Measurements from ENCODE around the gene SPCS3.

The SPCS3 gene

DNA sequence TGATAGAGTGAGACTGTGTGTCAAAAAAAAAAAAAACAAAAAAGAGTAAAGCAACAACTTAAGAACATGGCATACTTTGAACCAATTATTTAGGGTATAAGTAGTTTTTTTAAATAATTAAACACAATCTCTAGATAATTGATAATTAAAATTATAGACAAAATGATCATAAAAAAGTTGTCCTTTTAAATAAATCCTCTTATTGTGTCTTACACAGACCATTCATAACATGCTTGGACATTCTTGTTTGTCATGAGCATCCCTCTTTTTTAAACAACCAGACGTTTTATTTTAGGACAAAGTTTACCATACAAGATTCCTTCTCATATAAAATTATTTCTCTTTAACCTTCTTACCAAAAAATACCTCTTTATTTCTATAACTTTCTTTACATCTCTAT, 35.1 kb downstream of the SPCS3 start:
- DNase-seq, result no peak

DNA sequence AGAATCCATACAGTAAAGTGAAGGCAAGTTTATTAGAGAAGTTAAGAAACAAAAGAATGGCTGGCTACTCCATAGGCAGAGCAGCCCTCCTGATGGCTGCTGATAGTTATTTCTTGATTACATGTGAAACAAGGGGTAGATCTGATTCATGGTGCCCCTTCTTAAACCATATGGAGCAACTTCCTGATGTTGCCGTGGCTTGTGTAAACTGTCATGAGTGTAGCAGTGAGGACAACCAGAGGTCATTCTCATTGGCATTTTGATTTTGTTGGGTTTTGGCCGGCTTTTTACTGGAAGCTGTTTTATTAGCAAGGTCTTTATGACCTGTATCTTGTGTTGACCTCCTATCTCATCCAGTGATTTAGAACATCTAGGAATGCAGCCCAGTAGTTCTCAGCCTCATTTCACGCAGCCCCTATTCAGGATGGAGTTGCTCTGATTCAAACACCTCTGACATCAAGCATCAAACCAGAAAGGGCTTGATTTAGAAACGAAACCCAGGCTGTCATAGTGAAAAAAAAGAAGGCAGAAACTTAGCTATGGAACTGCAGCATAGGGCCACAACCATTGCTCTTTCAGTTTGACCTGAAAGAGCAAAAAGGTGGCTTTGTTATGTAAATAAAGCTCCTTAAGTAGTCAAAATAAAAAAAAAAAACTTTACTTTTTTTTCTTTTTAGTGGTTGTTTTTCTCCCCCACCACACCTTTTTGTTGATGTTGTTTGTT, 37.8 kb downstream of the SPCS3 start:
- DNase-seq, result no peak

DNA sequence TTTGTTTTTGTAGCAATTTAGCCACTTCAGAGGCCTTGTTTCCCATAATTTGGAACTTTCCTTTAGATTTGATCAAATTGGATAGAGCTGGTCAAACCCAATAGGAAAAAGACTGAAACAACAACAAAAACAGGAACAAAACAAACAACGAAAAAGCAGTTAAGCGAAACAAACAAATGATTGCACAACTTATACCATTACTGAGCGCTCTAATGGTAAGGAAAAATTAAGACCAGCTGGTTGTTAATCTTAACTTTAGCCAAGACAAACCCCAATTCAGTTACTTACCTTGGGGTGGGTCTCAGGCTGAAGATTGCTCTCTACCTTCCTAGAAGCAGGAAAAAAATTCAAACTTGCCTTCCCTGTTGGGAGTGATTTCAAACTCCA, 38.3 kb downstream of the SPCS3 start:
- DNase-seq, result no peak

DNA sequence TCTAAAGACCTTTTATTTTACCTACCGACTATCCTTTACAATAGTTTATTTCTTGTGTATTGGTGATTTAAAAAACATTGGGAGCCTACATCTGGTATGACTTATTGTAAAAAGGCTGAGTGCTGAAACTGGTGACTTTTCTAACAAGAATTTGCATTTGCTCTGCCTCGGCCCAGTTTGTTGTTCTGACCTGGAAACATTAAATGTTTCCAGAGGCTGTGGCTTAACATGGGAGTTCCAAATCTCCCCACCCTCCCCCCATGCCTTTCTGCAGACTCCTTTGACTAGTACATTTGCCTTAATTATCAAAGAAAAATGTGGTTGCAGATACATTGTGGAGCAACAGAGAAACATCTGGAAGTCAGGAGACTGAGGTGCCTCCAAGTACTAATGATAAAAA, 39.8 kb downstream of the SPCS3 start:
- no peak for DNase-seq

DNA sequence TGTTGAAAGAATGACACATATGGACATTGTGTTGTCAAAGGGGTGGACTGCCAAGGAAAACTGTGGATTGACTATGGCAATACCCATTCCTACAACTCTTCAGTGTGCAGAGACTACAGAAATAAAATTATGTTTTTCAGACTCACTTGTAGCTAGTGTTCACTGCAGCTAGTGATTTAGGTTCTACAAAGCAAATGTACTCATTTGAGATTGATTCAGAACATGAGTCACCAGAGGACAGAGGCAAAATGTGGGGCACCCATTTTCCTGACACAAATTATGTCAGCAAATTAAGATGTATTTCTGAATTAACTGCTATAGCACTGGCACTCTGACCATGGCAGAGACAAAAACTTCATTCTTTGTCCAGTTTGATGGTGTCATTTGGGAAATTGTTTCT, 40.7 kb downstream of the SPCS3 start:
- no peak for DNase-seq

DNA sequence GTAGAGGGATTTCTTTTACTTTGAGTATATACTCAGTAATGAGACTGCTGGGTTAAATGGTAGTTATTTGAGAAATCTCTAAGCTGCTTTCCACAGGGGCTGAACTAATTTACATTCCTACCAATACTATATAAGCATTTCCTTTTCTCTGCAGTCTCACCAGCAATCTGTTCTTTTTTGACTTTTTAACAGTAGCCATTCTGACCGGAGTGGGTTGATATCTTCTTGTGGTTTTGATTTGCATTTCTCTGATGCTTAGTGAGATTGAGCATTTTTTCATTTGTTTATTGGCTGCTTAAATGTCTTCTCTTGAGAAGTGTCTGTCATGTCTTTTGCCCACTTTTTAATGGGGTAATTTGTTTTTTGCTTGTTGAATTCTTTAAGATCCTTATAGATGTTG, 43.3 kb downstream of the SPCS3 start:
- DNase-seq, result no peak

DNA sequence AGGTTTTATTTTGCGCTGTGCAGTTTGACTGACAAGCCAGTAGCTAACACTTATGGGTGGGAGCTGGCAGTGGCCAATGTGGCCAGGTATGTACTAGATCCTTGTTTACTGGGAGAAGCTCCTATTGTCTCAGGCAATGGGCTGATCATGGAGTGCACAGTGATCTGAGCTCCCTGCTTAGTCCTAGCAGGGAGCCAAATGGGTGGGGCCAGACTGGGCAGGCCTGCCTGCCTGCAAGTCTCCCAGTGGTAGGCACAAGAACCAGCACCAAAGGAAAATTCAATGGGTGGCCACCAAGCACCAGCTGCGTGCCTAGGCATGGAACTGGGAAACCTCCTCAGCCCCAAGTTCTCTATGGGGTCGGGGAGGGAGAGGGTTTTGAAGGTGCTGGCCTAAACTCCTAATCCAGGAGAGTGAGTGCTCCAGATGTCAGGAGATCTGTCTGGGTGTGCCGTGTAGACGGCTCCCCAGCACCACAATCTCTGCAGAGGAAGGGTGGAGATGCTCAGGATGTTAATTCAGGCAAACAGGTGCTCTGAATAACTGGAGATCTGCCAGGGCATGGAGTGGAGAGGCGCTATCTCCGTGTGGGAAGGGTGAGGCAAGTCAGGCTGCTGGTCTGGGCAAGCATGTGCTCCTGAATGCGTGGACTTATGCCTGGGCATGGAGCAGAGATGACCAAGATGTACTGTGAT, 48.2 kb downstream of the SPCS3 start:
- no peak for DNase-seq

DNA sequence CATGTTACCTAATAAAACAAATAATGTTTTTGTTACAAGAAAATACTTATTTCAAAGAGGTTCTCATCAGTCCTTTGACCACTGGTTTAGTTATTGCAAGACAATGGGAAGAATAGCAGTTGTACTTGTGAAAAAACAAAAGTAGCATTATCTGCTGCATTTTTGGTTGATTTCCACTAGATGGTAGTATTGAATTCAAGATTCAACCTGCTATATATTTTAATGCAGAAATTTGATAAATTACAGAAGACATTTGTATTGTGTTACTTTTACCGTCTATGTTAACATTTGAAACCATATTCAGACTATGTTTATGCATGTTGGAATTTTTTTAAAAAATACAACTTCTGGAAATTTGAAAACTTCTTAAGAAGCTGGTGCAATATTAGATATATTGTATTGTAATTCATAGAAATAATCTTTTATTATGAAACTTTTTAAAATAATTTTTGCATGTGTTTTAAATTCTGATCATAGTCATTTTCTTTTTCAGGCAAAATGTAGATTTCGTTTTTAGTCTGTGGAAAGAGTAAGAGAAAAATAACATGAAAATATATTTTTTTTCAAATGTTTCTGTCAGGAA, 56.4 kb downstream of the SPCS3 start:
- no peak for DNase-seq

DNA sequence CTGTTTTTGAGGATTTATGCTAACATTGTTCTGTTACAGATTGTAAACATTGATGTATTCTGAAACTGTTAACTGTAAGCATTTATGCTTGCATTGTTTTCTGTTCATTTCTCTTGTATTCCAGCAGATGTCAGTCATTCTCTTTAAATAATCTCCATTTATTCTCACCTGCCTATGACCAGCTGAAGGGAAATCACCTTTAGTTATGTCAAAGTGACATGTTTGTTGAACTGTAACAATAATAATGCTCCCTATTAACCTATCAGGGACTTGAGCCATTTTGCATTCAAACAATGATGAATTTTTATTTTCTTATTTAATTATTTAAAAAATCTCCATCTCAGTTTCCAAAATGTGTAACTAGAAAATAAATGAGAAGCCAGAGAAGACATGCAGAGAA, 58.0 kb downstream of the SPCS3 start:
- DNase-seq, result no peak

DNA sequence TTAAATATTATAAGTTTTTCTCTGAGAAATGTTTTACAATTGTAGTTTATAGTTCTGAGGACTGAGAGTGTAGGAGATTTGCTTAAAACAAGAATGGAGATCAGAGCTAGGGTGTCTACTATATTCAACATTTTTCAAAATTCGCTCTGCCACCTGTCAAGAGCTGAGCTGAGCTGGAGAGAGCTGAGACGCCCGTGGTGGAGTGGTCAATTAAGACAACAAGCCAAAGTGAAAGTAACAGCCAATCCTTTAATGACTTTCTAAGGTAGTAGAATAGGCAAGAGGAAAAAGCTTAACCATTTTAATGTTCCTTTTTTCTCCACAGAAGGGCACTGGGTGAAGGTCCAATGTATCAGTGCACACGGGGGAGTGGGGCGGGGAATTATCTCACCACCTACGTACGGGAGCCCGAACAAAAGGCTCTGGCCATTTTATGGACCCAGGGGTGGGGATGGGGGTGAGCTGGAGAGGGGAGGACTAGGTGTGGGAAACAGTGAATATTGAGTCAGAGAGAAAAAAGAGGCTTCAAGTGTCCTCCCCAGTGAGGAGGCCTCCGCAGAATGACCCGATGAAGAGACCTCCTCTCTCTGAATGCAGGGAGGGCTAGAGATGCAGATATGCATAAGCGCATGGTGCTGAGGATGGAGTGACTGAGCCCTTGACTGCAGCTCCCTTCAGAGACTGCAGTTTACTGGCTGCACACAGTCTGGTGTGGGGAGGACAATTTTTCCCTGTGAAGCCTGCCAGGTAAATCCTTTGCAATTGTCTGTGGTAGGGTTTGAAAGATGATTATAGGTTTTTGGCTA, 60.8 kb downstream of the SPCS3 start:
- no peak for DNase-seq
